ENCODE results near the gene PRKG1.

PRKG1 gene

GRCh38 chr10:52121688-52122087 is 1047.4 kb downstream of the PRKG1 start:
- Histone ChIP-seq H3K4me1 (ENCODE audit: insufficient read depth, low read length) (no peaks in the 10 kb centered on the region), H3K36me3 (ENCODE audit: insufficient read depth, low read length) (no peaks in the 10 kb centered on the region), H2AFZ (ENCODE audit: low read depth, low read length) (no peak overlapping the region), H3K27me3 (ENCODE audit: insufficient read depth, low read length) (no peaks in the 10 kb centered on the region), H3K9me3 (ENCODE audit: low read length) (no peaks in the 10 kb centered on the region), H3K4me3 (ENCODE audit: low read length) (no peak overlapping the region)

- Histone ChIP-seq H3K27me3 (ENCODE audit: insufficient read depth, low read length) (no peaks in the 10 kb centered on the region), H2AFZ (ENCODE audit: low read depth, low read length) (no peak overlapping the region), H3K4me1 (ENCODE audit: insufficient read depth, low read length) (peaks cover 7% of the 10 kb centered on the region), H3K9me3 (ENCODE audit: low read length) (no peaks in the 10 kb centered on the region), H3K36me3 (ENCODE audit: insufficient read depth, low read length) (no peaks in the 10 kb centered on the region), H3K4me3 (ENCODE audit: low read length) (no peak overlapping the region)
Observed at GRCh38 chr10:52128056-52128683, 1053.9 kb downstream of the PRKG1 start.

- H3K4me3 ChIP-seq (ENCODE audit: low read length), result no peak overlapping the region
- H2AFZ ChIP-seq (ENCODE audit: low read depth, low read length), result no peak overlapping the region
- peaks cover 7% of the 10 kb centered on the region for H3K4me1 ChIP-seq (ENCODE audit: insufficient read depth, low read length)
- no peaks in the 10 kb centered on the region for H3K36me3 ChIP-seq (ENCODE audit: insufficient read depth, low read length)
- H3K27me3 ChIP-seq (ENCODE audit: insufficient read depth, low read length), result no peaks in the 10 kb centered on the region
- H3K9me3 ChIP-seq (ENCODE audit: low read length), result no peaks in the 10 kb centered on the region
Observed at GRCh38 chr10:52129410-52130178, 1055.3 kb downstream of the PRKG1 start.

- no peaks in the 10 kb centered on the region for H3K9me3 ChIP-seq (ENCODE audit: low read length)
- no peak overlapping the region for H2AFZ ChIP-seq (ENCODE audit: low read depth, low read length)
- H3K27me3 ChIP-seq (ENCODE audit: insufficient read depth, low read length), result no peaks in the 10 kb centered on the region
- no peaks in the 10 kb centered on the region for H3K4me1 ChIP-seq (ENCODE audit: insufficient read depth, low read length)
- H3K4me3 ChIP-seq (ENCODE audit: low read length), result no peak overlapping the region
- no peaks in the 10 kb centered on the region for H3K36me3 ChIP-seq (ENCODE audit: insufficient read depth, low read length)
Observed at GRCh38 chr10:52135101-52135500, 1060.8 kb downstream of the PRKG1 start.

GRCh38 chr10:52136921-52137320 is 1062.6 kb downstream of the PRKG1 start:
- no peaks in the 10 kb centered on the region for H3K9me3 ChIP-seq (ENCODE audit: low read length)
- H3K36me3 ChIP-seq (ENCODE audit: insufficient read depth, low read length), result no peaks in the 10 kb centered on the region
- no peaks in the 10 kb centered on the region for H3K4me1 ChIP-seq (ENCODE audit: insufficient read depth, low read length)
- H2AFZ ChIP-seq (ENCODE audit: low read depth, low read length), result no peak overlapping the region
- no peak overlapping the region for H3K4me3 ChIP-seq (ENCODE audit: low read length)
- H3K27me3 ChIP-seq (ENCODE audit: insufficient read depth, low read length), result no peaks in the 10 kb centered on the region

- Histone ChIP-seq H3K36me3 (ENCODE audit: insufficient read depth, low read length) (no peaks in the 10 kb centered on the region), H2AFZ (ENCODE audit: low read depth, low read length) (no peak overlapping the region), H3K27me3 (ENCODE audit: insufficient read depth, low read length) (no peaks in the 10 kb centered on the region), H3K9me3 (ENCODE audit: low read length) (no peaks in the 10 kb centered on the region), H3K4me1 (ENCODE audit: insufficient read depth, low read length) (peaks cover 3% of the 10 kb centered on the region), H3K4me3 (ENCODE audit: low read length) (no peak overlapping the region)
Observed at GRCh38 chr10:52143338-52143737, 1069.1 kb downstream of the PRKG1 start.

GRCh38 chr10:52145636-52146035 is 1071.3 kb downstream of the PRKG1 start:
- Histone ChIP-seq H2AFZ (ENCODE audit: low read depth, low read length) (no peak overlapping the region), H3K4me3 (ENCODE audit: low read length) (no peak overlapping the region), H3K36me3 (ENCODE audit: insufficient read depth, low read length) (no peaks in the 10 kb centered on the region), H3K27me3 (ENCODE audit: insufficient read depth, low read length) (no peaks in the 10 kb centered on the region), H3K4me1 (ENCODE audit: insufficient read depth, low read length) (peaks cover 3% of the 10 kb centered on the region), H3K9me3 (ENCODE audit: low read length) (no peaks in the 10 kb centered on the region)

GRCh38 chr10:52146766-52147165 is 1072.5 kb downstream of the PRKG1 start:
- no peak overlapping the region for H3K4me3 ChIP-seq (ENCODE audit: low read length)
- peaks cover 3% of the 10 kb centered on the region for H3K4me1 ChIP-seq (ENCODE audit: insufficient read depth, low read length)
- H2AFZ ChIP-seq (ENCODE audit: low read depth, low read length), result no peak overlapping the region
- no peaks in the 10 kb centered on the region for H3K36me3 ChIP-seq (ENCODE audit: insufficient read depth, low read length)
- no peaks in the 10 kb centered on the region for H3K9me3 ChIP-seq (ENCODE audit: low read length)
- no peaks in the 10 kb centered on the region for H3K27me3 ChIP-seq (ENCODE audit: insufficient read depth, low read length)

GRCh38 chr10:52170776-52171175 is 1096.5 kb downstream of the PRKG1 start:
- Histone ChIP-seq H3K27me3 (ENCODE audit: insufficient read depth, low read length) (no peaks in the 10 kb centered on the region), H3K36me3 (ENCODE audit: insufficient read depth, low read length) (no peaks in the 10 kb centered on the region), H3K9me3 (ENCODE audit: low read length) (no peaks in the 10 kb centered on the region), H3K4me1 (ENCODE audit: insufficient read depth, low read length) (no peaks in the 10 kb centered on the region), H2AFZ (ENCODE audit: low read depth, low read length) (no peak overlapping the region), H3K4me3 (ENCODE audit: low read length) (no peak overlapping the region)

- no peak overlapping the region for H3K4me3 ChIP-seq (ENCODE audit: low read length)
- H3K36me3 ChIP-seq (ENCODE audit: insufficient read depth, low read length), result no peaks in the 10 kb centered on the region
- H3K9me3 ChIP-seq (ENCODE audit: low read length), result no peaks in the 10 kb centered on the region
- H3K4me1 ChIP-seq (ENCODE audit: insufficient read depth, low read length), result no peaks in the 10 kb centered on the region
- no peaks in the 10 kb centered on the region for H3K27me3 ChIP-seq (ENCODE audit: insufficient read depth, low read length)
- H2AFZ ChIP-seq (ENCODE audit: low read depth, low read length), result no peak overlapping the region
Observed at GRCh38 chr10:52172581-52172980, 1098.3 kb downstream of the PRKG1 start.

- H2AFZ ChIP-seq (ENCODE audit: low read depth, low read length), result no peak overlapping the region
- H3K4me3 ChIP-seq (ENCODE audit: low read length), result no peak overlapping the region
- H3K27me3 ChIP-seq (ENCODE audit: insufficient read depth, low read length), result no peaks in the 10 kb centered on the region
- no peaks in the 10 kb centered on the region for H3K9me3 ChIP-seq (ENCODE audit: low read length)
- no peaks in the 10 kb centered on the region for H3K4me1 ChIP-seq (ENCODE audit: insufficient read depth, low read length)
- H3K36me3 ChIP-seq (ENCODE audit: insufficient read depth, low read length), result no peaks in the 10 kb centered on the region
Observed at GRCh38 chr10:52185256-52185655, 1111.0 kb downstream of the PRKG1 start.

- no peaks in the 10 kb centered on the region for H3K9me3 ChIP-seq (ENCODE audit: low read length)
- H3K4me3 ChIP-seq (ENCODE audit: low read length), result no peak overlapping the region
- no peaks in the 10 kb centered on the region for H3K36me3 ChIP-seq (ENCODE audit: insufficient read depth, low read length)
- no peak overlapping the region for H2AFZ ChIP-seq (ENCODE audit: low read depth, low read length)
- no peaks in the 10 kb centered on the region for H3K4me1 ChIP-seq (ENCODE audit: insufficient read depth, low read length)
- H3K27me3 ChIP-seq (ENCODE audit: insufficient read depth, low read length), result no peaks in the 10 kb centered on the region
Observed at GRCh38 chr10:52187521-52188258, 1113.4 kb downstream of the PRKG1 start.

- no peak overlapping the region for H3K4me3 ChIP-seq (ENCODE audit: low read length)
- H2AFZ ChIP-seq (ENCODE audit: low read depth, low read length), result no peak overlapping the region
- no peaks in the 10 kb centered on the region for H3K36me3 ChIP-seq (ENCODE audit: insufficient read depth, low read length)
- H3K27me3 ChIP-seq (ENCODE audit: insufficient read depth, low read length), result no peaks in the 10 kb centered on the region
- no peaks in the 10 kb centered on the region for H3K4me1 ChIP-seq (ENCODE audit: insufficient read depth, low read length)
- no peaks in the 10 kb centered on the region for H3K9me3 ChIP-seq (ENCODE audit: low read length)
Observed at GRCh38 chr10:52191049-52191448, 1116.8 kb downstream of the PRKG1 start.
